ENCODE data around the gene ZP1. TPM values are rescaled to one million over a fixed set of nuclear protein-coding genes. Genes with fewer than 3 reads are reported as not detected.
A peak's percentile ranks its signal among the peaks of the same experiment; 100 is the strongest.

The ZP1 gene
- total and polyA plus RNA-seq, 8 donors = 0.11 TPM; not detected in 7

- TF ChIP-seq, protein P1, sequence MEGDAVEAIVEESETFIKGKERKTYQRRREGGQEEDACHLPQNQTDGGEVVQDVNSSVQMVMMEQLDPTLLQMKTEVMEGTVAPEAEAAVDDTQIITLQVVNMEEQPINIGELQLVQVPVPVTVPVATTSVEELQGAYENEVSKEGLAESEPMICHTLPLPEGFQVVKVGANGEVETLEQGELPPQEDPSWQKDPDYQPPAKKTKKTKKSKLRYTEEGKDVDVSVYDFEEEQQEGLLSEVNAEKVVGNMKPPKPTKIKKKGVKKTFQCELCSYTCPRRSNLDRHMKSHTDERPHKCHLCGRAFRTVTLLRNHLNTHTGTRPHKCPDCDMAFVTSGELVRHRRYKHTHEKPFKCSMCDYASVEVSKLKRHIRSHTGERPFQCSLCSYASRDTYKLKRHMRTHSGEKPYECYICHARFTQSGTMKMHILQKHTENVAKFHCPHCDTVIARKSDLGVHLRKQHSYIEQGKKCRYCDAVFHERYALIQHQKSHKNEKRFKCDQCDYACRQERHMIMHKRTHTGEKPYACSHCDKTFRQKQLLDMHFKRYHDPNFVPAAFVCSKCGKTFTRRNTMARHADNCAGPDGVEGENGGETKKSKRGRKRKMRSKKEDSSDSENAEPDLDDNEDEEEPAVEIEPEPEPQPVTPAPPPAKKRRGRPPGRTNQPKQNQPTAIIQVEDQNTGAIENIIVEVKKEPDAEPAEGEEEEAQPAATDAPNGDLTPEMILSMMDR (IDR thresholded peaks at IDR 0.05) = no peak
- ATAC-seq (no peak), DNase-seq (peak in 1 of 4 donors; percentile 53)
- no peaks in the 10 kb centered on the region for H3K9me3 ChIP-seq
- H3K4me1 ChIP-seq = peaks cover 6 to 42% of the 10 kb centered on the region in 2 donors
- H3K4me3 ChIP-seq = no peak overlapping the region
- H3K27me3 ChIP-seq = no peaks in the 10 kb centered on the region
- H3K27ac ChIP-seq = peak overlapping the region in 1 of 2 donors; percentile 21
- intact Hi-C loops (cut with DNase I) = no loop called here
- no peaks in the 10 kb centered on the region for H3K36me3 ChIP-seq
Measured at GRCh38 chr11:60910281-60910687, 42.9 kb downstream of the ZP1 start.

- H3K4me1 ChIP-seq = peaks cover 10 to 42% of the 10 kb centered on the region in 2 donors
- no peak for DNase-seq
- intact Hi-C loops (cut with DNase I) = no loop called here
- TF ChIP-seq, protein P1 (IDR thresholded peaks at IDR 0.05) = no peak
- peak overlapping the region in 1 of 2 donors; percentile 21 for H3K27ac ChIP-seq
- H3K27me3 ChIP-seq = no peaks in the 10 kb centered on the region
- no peaks in the 10 kb centered on the region for H3K9me3 ChIP-seq
- H3K4me3 ChIP-seq = no peak overlapping the region
- ATAC-seq = no peak
- no peaks in the 10 kb centered on the region for H3K36me3 ChIP-seq
Measured at GRCh38 chr11:60910711-60911380, 43.5 kb downstream of the ZP1 start.

- H3K27ac ChIP-seq = no peak overlapping the region
- no peak for DNase-seq
- intact Hi-C loops (cut with DNase I) = no loop called here
- ATAC-seq = no peak
- no peak overlapping the region for H3K4me3 ChIP-seq
- H3K4me1 ChIP-seq = peaks cover 15 to 48% of the 10 kb centered on the region in 2 donors
- H3K27me3 ChIP-seq = no peaks in the 10 kb centered on the region
- H3K9me3 ChIP-seq = no peaks in the 10 kb centered on the region
- H3K36me3 ChIP-seq = no peaks in the 10 kb centered on the region
- TF ChIP-seq, protein P1 (IDR thresholded peaks at IDR 0.05) = no peak
Measured at GRCh38 chr11:60912223-60912850, 45.0 kb downstream of the ZP1 start.

DNA sequence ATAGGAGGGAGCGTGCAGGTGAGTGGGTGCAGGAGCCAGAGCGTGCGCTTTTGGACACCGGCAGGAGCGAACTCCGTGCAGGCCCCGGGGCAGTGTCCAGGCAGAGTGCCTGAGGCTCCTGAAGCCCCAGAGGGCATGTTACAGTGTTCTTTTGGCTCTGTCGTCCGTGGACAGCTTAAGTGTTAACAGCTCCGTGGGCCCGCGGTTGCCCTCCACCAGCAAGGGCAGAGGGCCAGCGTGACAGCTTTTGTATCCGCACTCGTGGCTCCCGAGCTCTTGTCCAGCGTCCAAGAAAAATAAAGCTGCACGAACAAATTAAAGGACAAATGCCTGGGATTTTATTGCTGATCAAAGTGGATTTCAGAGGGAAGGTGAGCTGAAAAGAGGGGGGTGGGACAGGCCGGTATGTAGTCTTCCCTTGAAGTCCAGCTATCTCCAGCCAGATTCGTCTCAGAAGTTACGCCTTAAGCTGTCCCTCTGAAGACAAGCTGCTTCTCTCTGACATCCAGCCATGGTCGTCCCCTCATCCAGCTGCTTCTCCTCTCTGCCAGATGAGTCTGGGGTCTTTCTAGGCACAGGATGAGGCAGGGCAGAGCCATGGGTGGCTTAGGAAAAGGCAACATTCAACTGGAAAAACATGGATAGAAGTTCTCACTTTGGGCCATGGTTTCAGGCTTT lies 45.6 kb downstream of the ZP1 start:
- Histone ChIP-seq H3K9me3 (no peaks in the 10 kb centered on the region), H3K4me1 (peaks cover 15 to 50% of the 10 kb centered on the region in 2 donors), H3K4me3 (peak overlapping the region; percentile 73 to 74), H3K27ac (peak overlapping the region; percentile 88 to 94), H3K27me3 (no peaks in the 10 kb centered on the region), H3K36me3 (no peaks in the 10 kb centered on the region)
- intact Hi-C loops (cut with DNase I) = no loop called here
- TF ChIP-seq, protein P1 (IDR thresholded peaks at IDR 0.05) = no peak
- no peak for ATAC-seq
- DNase-seq = peak in 1 of 4 donors; percentile 35

All from left lung (tissue), 10 donors.